Measurements from ENCODE around the gene SHE.

GRCh38 chr1:154495496-154496273 is 6.5 kb downstream of the SHE start:
- TF ChIP-seq CTCF (IDR thresholded peaks at IDR 0.05) (no peak), POLR2A (IDR thresholded peaks at IDR 0.05) (no peak)
